ENCODE results near the gene KLHL26.

Gene KLHL26

DNA sequence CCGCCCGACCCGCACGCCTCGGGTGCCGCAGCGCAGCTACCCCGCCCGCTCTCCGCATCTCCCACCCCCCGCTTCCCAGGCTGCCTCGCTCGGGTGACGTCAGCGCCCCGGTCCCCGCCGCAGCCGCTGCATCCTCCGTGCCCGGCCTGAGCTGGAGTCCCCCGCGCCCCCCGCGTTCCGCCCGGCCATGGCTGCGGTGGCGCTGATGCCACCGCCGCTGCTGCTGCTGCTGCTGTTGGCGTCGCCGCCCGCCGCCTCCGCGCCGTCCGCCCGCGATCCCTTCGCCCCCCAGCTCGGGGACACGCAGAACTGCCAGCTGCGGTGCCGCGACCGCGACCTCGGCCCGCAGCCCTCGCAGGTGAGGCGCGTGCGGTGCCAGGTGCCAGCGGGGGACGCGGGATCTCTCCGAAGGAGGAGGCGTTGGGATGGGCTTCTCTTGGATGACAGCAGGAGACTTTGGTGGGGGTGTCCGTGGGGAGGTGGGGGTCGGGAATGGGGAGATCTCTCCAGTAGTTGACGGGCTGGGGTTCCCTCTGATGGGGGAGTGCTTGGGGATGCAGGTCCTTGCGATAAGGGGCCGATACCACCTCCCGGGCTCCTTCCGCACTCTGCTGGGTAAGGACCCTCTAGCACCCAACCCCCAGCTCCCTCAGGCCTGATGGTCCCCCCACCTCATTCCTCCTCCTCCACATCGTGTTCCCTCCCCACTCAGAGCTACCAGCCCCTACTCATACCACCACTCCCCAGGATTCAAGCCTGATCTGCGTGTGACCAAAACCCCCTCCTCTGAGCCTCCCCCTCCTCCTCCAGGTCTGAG, 23.8 kb upstream of the KLHL26 start, which contains the start of gene TMEM59L:
Gene TMEM59L, plus strand, starts transcription at position 99 of the 817 bp plus-strand sequence. Its CDS starts 89 bp downstream, at position 188.
- H2BK15ac ChIP-seq (ENCODE audit: low read length), result peak within 1 kb of the TSS; percentile 99
- peaks cover 49 to 72% (median 67%) of the 10 kb centered on the region in 3 experiments for H3K27me3 ChIP-seq (ENCODE audit: control insufficient read depth in 3 of 3, insufficient read depth in 3 of 3, low read depth in 1 of 3, low read length in 3 of 3)
- H3K18ac ChIP-seq (ENCODE audit: low read length), result peak within 1 kb of the TSS; percentile 97
- H3K36me3 ChIP-seq (replicated peaks in 1 of 2; ENCODE audit: control insufficient read depth in 2 of 2, insufficient read depth in 2 of 2, low read length in 2 of 2), result no peaks in the 10 kb centered on the region
- H3K4ac ChIP-seq (ENCODE audit: low read length), result no peak within 1 kb of the TSS
- H3K23ac ChIP-seq (ENCODE audit: low read depth, low read length, poor library complexity), result peak within 1 kb of the TSS; percentile 73
- H3K79me1 ChIP-seq (ENCODE audit: low read depth, low read length), result no peaks in the 10 kb centered on the region
- H3K4me2 ChIP-seq (ENCODE audit: insufficient read depth, low read length, poor library complexity, severe bottlenecking), result peak within 1 kb of the TSS; percentile 96
- H4K8ac ChIP-seq (ENCODE audit: low read depth, low read length), result peak within 1 kb of the TSS; percentile 77
- peak within 1 kb of the TSS; percentile 62 for H2BK5ac ChIP-seq (ENCODE audit: low read length)
- H3K9ac ChIP-seq (ENCODE audit: low read depth, low read length, poor library complexity), result peak within 1 kb of the TSS; percentile 86
- peaks cover 0 to 10% of the 10 kb centered on the region in 2 donors for H3K9me3 ChIP-seq (replicated peaks in 1 of 2; ENCODE audit: control insufficient read depth in 2 of 2, insufficient read depth in 1 of 2, low read depth in 1 of 2, low read length in 2 of 2)
- peak within 1 kb of the TSS; percentile 24 for H2BK120ac ChIP-seq (ENCODE audit: low read depth, low read length)
- WGBS, 2 donors (ENCODE audit: extremely low coverage in 2 of 2, insufficient read length in 2 of 2, insufficient replicate concordance in 1 of 2), result no CpG with 5 or more reads among the region's 70 CpGs
- no peak within 1 kb of the TSS for H3K27ac ChIP-seq (replicated peaks; ENCODE audit: low read length)
- H2AFZ ChIP-seq (ENCODE audit: low read length), result peak within 1 kb of the TSS; percentile 99
- peaks cover 21 to 33% of the 10 kb centered on the region in 2 donors for H3K4me1 ChIP-seq (ENCODE audit: control insufficient read depth in 2 of 2, insufficient read depth in 1 of 2, low read depth in 1 of 2, low read length in 2 of 2)
- no peak for DNase-seq (ENCODE audit: low spot score)
- no peak within 1 kb of the TSS for H4K91ac ChIP-seq (ENCODE audit: low read depth, low read length, poor library complexity)
- peak within 1 kb of the TSS; percentile 66 for H3K14ac ChIP-seq (ENCODE audit: low read length)
- peak within 1 kb of the TSS; percentile 48 to 85 for H3K4me3 ChIP-seq (ENCODE audit: low read length in 2 of 2)
- H2AK5ac ChIP-seq (ENCODE audit: low read depth, low read length), result peak within 1 kb of the TSS; percentile 98
- H2BK12ac ChIP-seq (ENCODE audit: low read length), result peak within 1 kb of the TSS; percentile 41

DNA sequence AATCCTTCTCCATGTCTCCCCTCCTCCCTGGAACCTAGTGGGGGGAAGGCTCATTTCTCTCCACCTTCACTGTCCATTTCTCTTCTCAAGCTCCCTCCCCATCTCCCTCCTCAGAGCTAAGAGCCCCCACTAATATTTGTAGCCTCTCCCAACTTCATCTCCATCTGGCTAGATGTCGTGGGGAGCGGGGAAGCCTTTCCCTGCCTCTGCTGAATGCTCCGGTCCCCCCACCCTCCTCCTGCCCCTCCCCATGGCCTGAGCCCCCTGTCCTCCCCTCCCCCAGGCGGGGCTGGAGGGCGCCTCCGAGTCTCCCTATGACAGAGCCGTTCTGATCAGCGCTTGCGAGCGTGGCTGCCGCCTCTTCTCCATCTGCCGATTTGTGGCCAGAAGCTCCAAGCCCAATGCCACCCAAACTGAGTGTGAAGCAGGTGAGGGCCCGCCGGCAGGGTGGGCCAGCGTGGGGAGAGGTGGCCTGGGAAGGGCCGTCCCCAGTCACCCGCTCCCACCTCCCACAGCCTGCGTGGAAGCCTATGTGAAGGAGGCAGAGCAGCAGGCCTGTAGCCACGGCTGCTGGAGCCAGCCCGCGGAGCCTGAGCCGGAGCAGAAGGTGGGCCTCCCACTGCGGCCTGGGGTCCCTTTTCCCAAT, 23.1 kb upstream of the KLHL26 start:
- Histone ChIP-seq H3K23ac (ENCODE audit: low read depth, low read length, poor library complexity) (no peak overlapping the region), H3K4ac (ENCODE audit: low read length) (no peak overlapping the region), H2AFZ (ENCODE audit: low read length) (peak overlapping the region; percentile 99), H3K14ac (ENCODE audit: low read length) (no peak overlapping the region), H2BK120ac (ENCODE audit: low read depth, low read length) (peak overlapping the region; percentile 24), H2BK5ac (ENCODE audit: low read length) (peak overlapping the region; percentile 62), H3K36me3 (replicated peaks in 1 of 2; ENCODE audit: control insufficient read depth in 2 of 2, insufficient read depth in 2 of 2, low read length in 2 of 2) (no peaks in the 10 kb centered on the region), H2BK12ac (ENCODE audit: low read length) (peak overlapping the region; percentile 17), H2BK15ac (ENCODE audit: low read length) (peak overlapping the region; percentile 10), H4K8ac (ENCODE audit: low read depth, low read length) (no peak overlapping the region), H4K91ac (ENCODE audit: low read depth, low read length, poor library complexity) (no peak overlapping the region), H3K18ac (ENCODE audit: low read length) (peak overlapping the region; percentile 59), H3K4me1 (ENCODE audit: control insufficient read depth in 2 of 2, insufficient read depth in 1 of 2, low read depth in 1 of 2, low read length in 2 of 2) (peaks cover 21 to 33% of the 10 kb centered on the region in 2 donors), H3K4me3 (ENCODE audit: low read length in 2 of 2) (peak overlapping the region; percentile 48 to 85), H3K9me3 (replicated peaks in 1 of 2; ENCODE audit: control insufficient read depth in 2 of 2, insufficient read depth in 1 of 2, low read depth in 1 of 2, low read length in 2 of 2) (peaks cover 0 to 10% of the 10 kb centered on the region in 2 donors), H2AK5ac (ENCODE audit: low read depth, low read length) (peak overlapping the region; percentile 11), H3K9ac (ENCODE audit: low read depth, low read length, poor library complexity) (peak overlapping the region; percentile 56), H3K79me1 (ENCODE audit: low read depth, low read length) (no peaks in the 10 kb centered on the region), H3K27me3 (ENCODE audit: control insufficient read depth in 3 of 3, insufficient read depth in 3 of 3, low read depth in 1 of 3, low read length in 3 of 3) (peaks cover 41 to 64% (median 59%) of the 10 kb centered on the region in 3 experiments), H3K27ac (replicated peaks; ENCODE audit: low read length) (no peak overlapping the region), H3K4me2 (ENCODE audit: insufficient read depth, low read length, poor library complexity, severe bottlenecking) (peak overlapping the region; percentile 32)
- no CpG with 5 or more reads among the region's 23 CpGs for whole genome bisulfite sequencing, 2 donors (ENCODE audit: extremely low coverage in 2 of 2, insufficient read length in 2 of 2, insufficient replicate concordance in 1 of 2)
- DNase-seq (ENCODE audit: low spot score), result no peak

DNA sequence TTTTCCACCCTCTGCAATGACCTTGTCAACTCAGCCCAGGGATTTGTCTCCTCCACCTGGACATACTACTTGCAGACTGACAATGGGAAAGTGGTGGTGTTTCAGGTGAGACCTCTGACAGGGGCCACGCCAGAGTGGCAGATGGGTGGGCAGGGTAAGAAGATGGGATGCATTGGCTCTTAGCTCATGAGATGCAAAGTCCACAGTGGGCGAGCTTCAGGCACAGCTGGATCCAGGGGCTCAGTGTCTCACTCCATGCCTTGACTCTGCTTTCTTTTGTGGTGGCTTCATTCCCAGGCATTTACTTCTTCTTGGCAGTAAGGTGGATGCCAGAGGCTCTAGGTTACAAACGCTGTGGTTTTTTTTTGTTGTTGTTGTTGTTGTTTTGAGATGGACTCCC, 20.8 kb upstream of the KLHL26 start:
- Histone ChIP-seq H3K9ac (ENCODE audit: low read depth, low read length, poor library complexity) (no peak overlapping the region), H3K14ac (ENCODE audit: low read length) (no peak overlapping the region), H2BK120ac (ENCODE audit: low read depth, low read length) (no peak overlapping the region), H3K23ac (ENCODE audit: low read depth, low read length, poor library complexity) (no peak overlapping the region), H2BK12ac (ENCODE audit: low read length) (no peak overlapping the region), H3K4ac (ENCODE audit: low read length) (no peak overlapping the region), H3K27me3 (ENCODE audit: control insufficient read depth in 3 of 3, insufficient read depth in 3 of 3, low read depth in 1 of 3, low read length in 3 of 3) (peaks cover 26 to 44% (median 37%) of the 10 kb centered on the region in 3 experiments), H2BK5ac (ENCODE audit: low read length) (no peak overlapping the region), H4K8ac (ENCODE audit: low read depth, low read length) (no peak overlapping the region), H3K9me3 (replicated peaks in 1 of 2; ENCODE audit: control insufficient read depth in 2 of 2, insufficient read depth in 1 of 2, low read depth in 1 of 2, low read length in 2 of 2) (peaks cover 0 to 10% of the 10 kb centered on the region in 2 donors), H4K91ac (ENCODE audit: low read depth, low read length, poor library complexity) (no peak overlapping the region), H2AK5ac (ENCODE audit: low read depth, low read length) (no peak overlapping the region), H3K4me2 (ENCODE audit: insufficient read depth, low read length, poor library complexity, severe bottlenecking) (no peak overlapping the region), H2AFZ (ENCODE audit: low read length) (no peak overlapping the region), H3K4me3 (ENCODE audit: low read length in 2 of 2) (no peak overlapping the region), H3K4me1 (ENCODE audit: control insufficient read depth in 2 of 2, insufficient read depth in 1 of 2, low read depth in 1 of 2, low read length in 2 of 2) (peaks cover 15 to 20% of the 10 kb centered on the region in 2 donors), H3K36me3 (replicated peaks in 1 of 2; ENCODE audit: control insufficient read depth in 2 of 2, insufficient read depth in 2 of 2, low read length in 2 of 2) (no peaks in the 10 kb centered on the region), H2BK15ac (ENCODE audit: low read length) (no peak overlapping the region), H3K27ac (replicated peaks; ENCODE audit: low read length) (no peak overlapping the region), H3K79me1 (ENCODE audit: low read depth, low read length) (no peaks in the 10 kb centered on the region), H3K18ac (ENCODE audit: low read length) (no peak overlapping the region)
- WGBS, 2 donors (ENCODE audit: extremely low coverage in 2 of 2, insufficient read length in 2 of 2, insufficient replicate concordance in 1 of 2), result no CpG with 5 or more reads among the region's 3 CpGs
- DNase-seq (ENCODE audit: low spot score), result no peak

DNA sequence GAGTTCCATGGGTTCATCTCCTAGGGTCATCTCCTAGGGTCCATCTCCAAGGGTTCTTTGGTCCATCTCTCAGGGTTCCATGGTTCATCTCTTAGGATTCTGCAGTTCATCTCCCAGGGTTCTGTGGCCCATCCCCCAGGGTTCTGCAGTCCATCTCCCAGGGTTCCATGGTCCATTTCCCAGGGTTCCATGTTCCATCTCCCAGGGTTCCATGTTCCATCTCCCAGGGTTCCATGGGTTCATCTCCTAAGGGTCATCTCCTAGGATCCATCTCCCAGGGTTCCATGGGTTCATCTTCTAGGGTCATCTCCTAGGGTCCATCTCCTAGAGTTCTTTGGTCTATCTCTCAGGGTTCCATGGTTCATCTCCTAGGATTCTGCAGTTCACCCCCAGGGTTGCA, 19.3 kb upstream of the KLHL26 start:
- no peak overlapping the region for H3K4me2 ChIP-seq (ENCODE audit: insufficient read depth, low read length, poor library complexity, severe bottlenecking)
- no peak overlapping the region for H3K18ac ChIP-seq (ENCODE audit: low read length)
- peaks cover 12 to 30% (median 23%) of the 10 kb centered on the region in 3 experiments for H3K27me3 ChIP-seq (ENCODE audit: control insufficient read depth in 3 of 3, insufficient read depth in 3 of 3, low read depth in 1 of 3, low read length in 3 of 3)
- no peak overlapping the region for H3K4me3 ChIP-seq (ENCODE audit: low read length in 2 of 2)
- H3K4me1 ChIP-seq (ENCODE audit: control insufficient read depth in 2 of 2, insufficient read depth in 1 of 2, low read depth in 1 of 2, low read length in 2 of 2), result peaks cover 4 to 7% of the 10 kb centered on the region in 2 donors
- no peak overlapping the region for H3K27ac ChIP-seq (replicated peaks; ENCODE audit: low read length)
- no peaks in the 10 kb centered on the region for H3K79me1 ChIP-seq (ENCODE audit: low read depth, low read length)
- peaks cover 0 to 10% of the 10 kb centered on the region in 2 donors for H3K9me3 ChIP-seq (replicated peaks in 1 of 2; ENCODE audit: control insufficient read depth in 2 of 2, insufficient read depth in 1 of 2, low read depth in 1 of 2, low read length in 2 of 2)
- H3K23ac ChIP-seq (ENCODE audit: low read depth, low read length, poor library complexity), result no peak overlapping the region
- no peak overlapping the region for H2BK120ac ChIP-seq (ENCODE audit: low read depth, low read length)
- no peak overlapping the region for H3K9ac ChIP-seq (ENCODE audit: low read depth, low read length, poor library complexity)
- no peak overlapping the region for H2BK12ac ChIP-seq (ENCODE audit: low read length)
- H4K8ac ChIP-seq (ENCODE audit: low read depth, low read length), result no peak overlapping the region
- H2BK5ac ChIP-seq (ENCODE audit: low read length), result no peak overlapping the region
- no peaks in the 10 kb centered on the region for H3K36me3 ChIP-seq (replicated peaks in 1 of 2; ENCODE audit: control insufficient read depth in 2 of 2, insufficient read depth in 2 of 2, low read length in 2 of 2)
- H3K14ac ChIP-seq (ENCODE audit: low read length), result no peak overlapping the region
- H2AK5ac ChIP-seq (ENCODE audit: low read depth, low read length), result no peak overlapping the region
- H3K4ac ChIP-seq (ENCODE audit: low read length), result no peak overlapping the region
- H2AFZ ChIP-seq (ENCODE audit: low read length), result no peak overlapping the region
- DNase-seq (ENCODE audit: low spot score), result no peak
- no peak overlapping the region for H2BK15ac ChIP-seq (ENCODE audit: low read length)
- no peak overlapping the region for H4K91ac ChIP-seq (ENCODE audit: low read depth, low read length, poor library complexity)

Data from neuronal stem cell (in vitro differentiated cells).